Lower lobe of right lung (tissue), 2 donors: ENCODE measurements around the gene ZNF438. TPM values are rescaled to one million over a fixed set of nuclear protein-coding genes. Genes with fewer than 3 reads are reported as not detected.

Experiments
- ATAC-seq, 2 donors: fragments of 200-7000 bp; cut with Tn5 transposase; one replicate each; pipeline ENCODE4 v1.9.1; 2020 to 2022; ENCODE audit warnings: mild to moderate bottlenecking in 2 of 2, moderate library complexity in 2 of 2
- DNase-seq: peaks from one replicate; pipeline ENCODE4 v3.0.0-alpha.2; 2020
- H3K27ac ChIP-seq: fragments of 200-600 bp; one replicate; pipeline ENCODE4 v1.8.0; 2022
- H3K27me3 ChIP-seq: fragments of 200-600 bp; one replicate; pipeline ENCODE4 v1.8.0; 2022; ENCODE audit warnings: low read depth
- H3K36me3 ChIP-seq: fragments of 200-600 bp; one replicate; pipeline ENCODE4 v1.8.0; 2022; ENCODE audit warnings: mild to moderate bottlenecking
- H3K4me1 ChIP-seq: fragments of 200-600 bp; one replicate; pipeline ENCODE4 v1.8.0; 2022
- H3K4me3 ChIP-seq: fragments of 200-600 bp; one replicate; pipeline ENCODE4 v1.8.0; 2022; ENCODE audit warnings: mild to moderate bottlenecking
- H3K9me3 ChIP-seq: fragments of 200-600 bp; one replicate; pipeline ENCODE4 v1.8.0; 2022
- CTCF ChIP-seq: fragments of 200-600 bp; IDR thresholded peaks from one replicate; pipeline ENCODE4 v1.8.0; 2022; ENCODE audit warnings: antibody characterized with exemption, mild to moderate bottlenecking
- intact Hi-C: fragments of 100-400 bp; cut with DNase I; formaldehyde crosslinking; loops from one replicate; pipeline ENCODE4 v1.11.0; 2022
- total RNA-seq: library from RNA; stranded (reverse); fragmentation: NEBNext Ultra II Directional; extraction: Animal tissue kit (Norgen Biotek cat#: 25700); gene quantifications from one replicate; pipeline ENCODE4 v1.2.1, GENCODE V29; 2021
- donor health status: DM: no; HTN: yes; CAD: no; lungs with severe emphysema.

The ZNF438 gene
- total RNA-seq, 1 donor from 2014 or later = 15.2 TPM

- no peak overlapping the region for H3K27ac ChIP-seq
- ATAC-seq = no peak
- no peaks in the 10 kb centered on the region for H3K36me3 ChIP-seq
- no peaks in the 10 kb centered on the region for H3K9me3 ChIP-seq
- no peaks in the 10 kb centered on the region for H3K27me3 ChIP-seq
- no peak for TF ChIP-seq CTCF
- H3K4me3 ChIP-seq = no peak overlapping the region
- DNase-seq = no peak
- no peaks in the 10 kb centered on the region for H3K4me1 ChIP-seq
- intact Hi-C loops = no loop called here
Observed at GRCh38 chr10:30835146-30835545, 196.5 kb downstream of the ZNF438 start.

- Histone ChIP-seq H3K4me1 (no peaks in the 10 kb centered on the region), H3K4me3 (no peak overlapping the region), H3K9me3 (no peaks in the 10 kb centered on the region), H3K27me3 (no peaks in the 10 kb centered on the region), H3K36me3 (no peaks in the 10 kb centered on the region), H3K27ac (no peak overlapping the region)
- TF ChIP-seq CTCF = no peak
- ATAC-seq = no peak
- intact Hi-C loops = no loop called here
- no peak for DNase-seq
Observed at GRCh38 chr10:30834651-30835050, 197.0 kb downstream of the ZNF438 start.

- H3K27ac ChIP-seq = no peak overlapping the region
- H3K4me3 ChIP-seq = no peak overlapping the region
- H3K9me3 ChIP-seq = no peaks in the 10 kb centered on the region
- no peak for TF ChIP-seq CTCF
- H3K27me3 ChIP-seq = no peaks in the 10 kb centered on the region
- intact Hi-C loops = no loop called here
- no peaks in the 10 kb centered on the region for H3K4me1 ChIP-seq
- H3K36me3 ChIP-seq = no peaks in the 10 kb centered on the region
- ATAC-seq (no peak), DNase-seq (no peak)
Observed at GRCh38 chr10:30834153-30834552, 197.5 kb downstream of the ZNF438 start.

- no peaks in the 10 kb centered on the region for H3K27me3 ChIP-seq
- ATAC-seq = peak in 1 of 2 donors; percentile 17
Observed at GRCh38 chr10:30833628-30833970, 198.1 kb downstream of the ZNF438 start.

GRCh38 chr10:30832749-30833627 lies 198.7 kb downstream of the ZNF438 start:
- no peak for DNase-seq
- Histone ChIP-seq H3K27me3 (no peaks in the 10 kb centered on the region), H3K9me3 (no peaks in the 10 kb centered on the region), H3K36me3 (no peaks in the 10 kb centered on the region), H3K27ac (no peak overlapping the region), H3K4me3 (no peak overlapping the region), H3K4me1 (no peaks in the 10 kb centered on the region)
- ATAC-seq = peak in 1 of 2 donors; percentile 40
- TF ChIP-seq CTCF = no peak
- intact Hi-C loops = no loop called here

More at GRCh38 chr10:30833628-30833970, 198.1 kb downstream of the ZNF438 start:
- no peak for TF ChIP-seq CTCF
- H3K36me3 ChIP-seq = no peaks in the 10 kb centered on the region
- intact Hi-C loops = no loop called here
- no peaks in the 10 kb centered on the region for H3K4me1 ChIP-seq
- H3K9me3 ChIP-seq = no peaks in the 10 kb centered on the region
- no peak overlapping the region for H3K4me3 ChIP-seq
- H3K27ac ChIP-seq = no peak overlapping the region
- no peak for DNase-seq
